NT2/D1 (cell line): ENCODE measurements around the gene KRT15.

Experiments
- DNase-seq: peaks from one replicate; pipeline ENCODE4 v3.0.0-alpha.2; 2011; ENCODE audit warnings: low read depth, low spot score
- H3K27me3 ChIP-seq: 2 replicates; pipeline ENCODE4 v1.6.0; 2011; ENCODE audit warnings: mild to moderate bottlenecking; ENCODE audit not compliant: insufficient read length, insufficient read depth
- H3K36me3 ChIP-seq: 2 replicates; pipeline ENCODE4 v1.6.1; 2011; ENCODE audit warnings: mild to moderate bottlenecking, low read length, mixed read lengths; ENCODE audit not compliant: insufficient read depth, insufficient read length
- H3K4me1 ChIP-seq: 2 replicates; pipeline ENCODE4 v1.5.1; 2011; ENCODE audit not compliant: insufficient read depth, insufficient read length
- H3K4me3 ChIP-seq: 2 replicates; pipeline ENCODE4 v1.5.1; 2011; ENCODE audit warnings: low read depth; ENCODE audit not compliant: insufficient read length
- H3K9ac ChIP-seq: 2 replicates; pipeline ENCODE4 v1.6.0; 2011; ENCODE audit warnings: low read depth; ENCODE audit not compliant: insufficient read length
- H3K9me3 ChIP-seq: 2 replicates; pipeline ENCODE4 v1.5.1; 2011; ENCODE audit warnings: mild to moderate bottlenecking, low read length; ENCODE audit not compliant: insufficient read depth
- SUZ12 ChIP-seq: IDR thresholded peaks from 2 replicates; pipeline ENCODE4 v1.6.1; 2011; ENCODE audit not compliant: insufficient read length, insufficient read depth; ENCODE audit errors: extremely low read depth
- YY1 ChIP-seq: IDR thresholded peaks from 2 replicates; pipeline ENCODE4 v1.6.1; 2011; ENCODE audit not compliant: insufficient read length, insufficient read depth
- ZNF274 ChIP-seq: IDR thresholded peaks from 2 replicates; pipeline ENCODE4 v1.6.1; 2011; ENCODE audit warnings: mild to moderate bottlenecking, low read depth, low read length

Gene KRT15

GRCh38 chr17:41523787-41524186 is 5.1 kb upstream of the KRT15 start:
- Histone ChIP-seq H3K36me3 (peaks cover 41% of the 10 kb centered on the region), H3K27me3 (no peaks in the 10 kb centered on the region), H3K9ac (no peak overlapping the region), H3K4me3 (no peak overlapping the region), H3K9me3 (no peaks in the 10 kb centered on the region), H3K4me1 (peaks cover 24% of the 10 kb centered on the region)
- TF ChIP-seq ZNF274 (no peak), YY1 (no peak), SUZ12 (no peak)
- no peak for DNase-seq

DNA sequence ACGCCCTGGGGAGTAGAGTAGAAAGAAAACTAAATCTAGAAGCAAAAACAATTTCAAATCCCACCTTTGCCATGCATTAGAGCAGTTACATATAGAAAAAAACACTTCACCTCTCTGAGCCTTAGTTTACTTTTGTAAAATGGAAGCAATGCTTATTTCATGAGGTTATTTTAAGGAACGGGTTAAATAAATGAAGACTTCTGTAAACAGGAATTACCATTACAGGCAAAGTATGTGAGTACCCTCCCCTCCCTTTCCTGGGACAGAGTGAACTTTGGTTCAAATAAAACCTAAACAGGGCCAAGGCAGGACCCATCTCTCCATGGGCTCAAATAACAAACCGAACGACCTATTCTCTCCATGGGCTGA is 4.5 kb upstream of the KRT15 start:
- no peak for TF ChIP-seq ZNF274
- TF ChIP-seq YY1: no peak
- no peak for DNase-seq

DNA sequence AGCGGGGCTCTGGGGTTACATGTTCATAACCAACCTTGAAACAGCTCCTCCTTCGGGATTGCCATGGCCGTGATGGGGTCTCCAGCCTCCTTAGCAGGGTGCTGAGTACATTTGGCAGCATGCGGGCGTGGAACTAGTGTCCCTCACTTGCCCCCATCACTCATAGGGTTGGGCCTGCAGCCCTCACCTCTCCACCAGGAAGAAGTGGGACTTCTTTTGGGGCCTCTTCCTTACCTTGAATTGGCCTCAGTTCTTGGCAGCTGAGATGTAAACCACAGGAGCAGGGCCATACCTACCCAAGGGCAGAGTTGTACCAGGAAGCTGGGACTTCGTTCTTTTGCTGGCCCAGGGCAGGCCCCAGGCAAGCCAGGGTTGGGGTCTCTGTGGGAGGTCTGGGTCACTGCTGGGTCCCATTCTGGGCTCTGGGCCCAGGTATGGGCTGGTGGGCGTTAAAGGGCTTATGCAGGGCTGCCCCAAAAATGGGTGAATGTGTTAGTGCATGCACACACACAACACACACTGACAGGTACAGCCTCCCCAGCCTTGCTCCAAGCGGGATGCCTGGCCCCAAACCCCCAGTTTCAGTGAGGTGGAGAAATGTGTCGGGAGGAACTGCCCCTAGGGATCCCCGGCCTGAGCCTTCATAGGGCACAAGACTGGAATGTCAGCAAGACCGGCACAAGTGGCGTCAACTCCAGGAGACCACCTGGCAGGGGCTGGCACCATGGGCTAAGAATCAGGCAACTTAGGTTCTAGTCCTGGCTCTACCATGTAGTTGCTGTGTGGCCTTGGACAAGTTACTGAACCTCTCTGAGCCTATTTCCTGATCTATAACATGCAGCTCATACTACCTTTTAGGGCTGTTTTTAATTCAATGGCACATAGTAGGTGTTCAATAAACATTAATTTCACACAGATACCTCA is 3.9 kb upstream of the KRT15 start:
- Histone ChIP-seq H3K36me3 (peaks cover 41% of the 10 kb centered on the region), H3K27me3 (no peaks in the 10 kb centered on the region), H3K9me3 (no peaks in the 10 kb centered on the region), H3K9ac (peak overlapping the region; percentile 8), H3K4me3 (no peak overlapping the region), H3K4me1 (peaks cover 24% of the 10 kb centered on the region)
- no peak for TF ChIP-seq YY1
- TF ChIP-seq ZNF274: no peak
- no peak for TF ChIP-seq SUZ12
- no peak for DNase-seq

More for the DNA sequence above, 4.5 kb upstream of the KRT15 start:
- Histone ChIP-seq H3K9ac (no peak overlapping the region), H3K27me3 (no peaks in the 10 kb centered on the region), H3K4me1 (peaks cover 24% of the 10 kb centered on the region), H3K4me3 (no peak overlapping the region), H3K9me3 (no peaks in the 10 kb centered on the region), H3K36me3 (peaks cover 41% of the 10 kb centered on the region)

- TF ChIP-seq YY1 (no peak), ZNF274 (no peak), SUZ12 (no peak)
- Histone ChIP-seq H3K9ac (no peak overlapping the region), H3K36me3 (peaks cover 37% of the 10 kb centered on the region), H3K9me3 (no peaks in the 10 kb centered on the region), H3K4me3 (no peak overlapping the region), H3K4me1 (peaks cover 28% of the 10 kb centered on the region), H3K27me3 (no peaks in the 10 kb centered on the region)
- no peak for DNase-seq
Observed at GRCh38 chr17:41521574-41522261, 3.0 kb upstream of the KRT15 start.

DNA sequence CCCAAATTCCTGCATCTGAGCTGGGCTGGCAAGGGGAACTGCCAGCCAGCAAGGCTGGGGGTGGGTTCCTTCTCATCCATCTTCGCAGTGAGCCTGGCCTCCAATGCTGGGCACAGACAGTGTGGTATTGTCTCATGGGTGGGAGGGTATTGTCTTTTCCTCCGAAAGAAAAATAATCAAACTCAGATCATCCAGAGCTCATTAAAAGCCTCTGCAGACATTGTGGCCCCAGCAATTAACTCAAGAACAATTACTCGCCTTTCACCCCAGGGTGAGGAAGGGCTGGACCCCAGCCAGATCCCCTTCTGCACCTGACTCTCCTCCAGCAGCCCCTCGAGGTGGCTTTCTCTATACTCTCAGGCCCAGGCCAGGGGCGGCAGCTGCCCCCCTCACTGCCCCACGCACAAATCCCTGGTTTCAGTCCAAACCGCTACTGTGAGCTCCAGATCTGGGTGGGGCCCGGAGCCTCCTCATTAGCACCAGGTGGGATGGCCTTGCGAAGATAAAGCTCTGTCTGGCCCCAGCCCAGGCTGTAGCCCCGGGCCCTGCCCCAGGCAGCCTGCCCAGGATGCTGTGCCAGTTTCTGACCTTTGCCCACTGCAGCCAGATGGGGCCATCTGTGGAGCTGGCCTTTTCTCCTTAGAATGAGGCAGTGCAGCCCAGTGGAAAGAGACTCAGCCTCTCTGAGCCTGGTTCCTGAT is 2.3 kb upstream of the KRT15 start:
- Histone ChIP-seq H3K36me3 (peaks cover 35% of the 10 kb centered on the region), H3K4me1 (peaks cover 28% of the 10 kb centered on the region), H3K9me3 (no peaks in the 10 kb centered on the region), H3K9ac (no peak overlapping the region), H3K27me3 (no peaks in the 10 kb centered on the region), H3K4me3 (no peak overlapping the region)
- no peak for TF ChIP-seq SUZ12
- TF ChIP-seq YY1: no peak
- no peak for TF ChIP-seq ZNF274
- no peak for DNase-seq

GRCh38 chr17:41519501-41520224 is 973 bp upstream of the KRT15 start:
- TF ChIP-seq YY1 (no peak), ZNF274 (no peak), SUZ12 (no peak)
- Histone ChIP-seq H3K4me3 (no peak overlapping the region), H3K9ac (no peak overlapping the region), H3K36me3 (peaks cover 28% of the 10 kb centered on the region), H3K4me1 (peaks cover 28% of the 10 kb centered on the region), H3K27me3 (no peaks in the 10 kb centered on the region), H3K9me3 (no peaks in the 10 kb centered on the region)
- no peak for DNase-seq
